ENCODE results near the gene SLC6A20. TPM values are rescaled to one million over a fixed set of nuclear protein-coding genes. Genes with fewer than 3 reads are reported as not detected.
"Not testable (repeated sequence)": the region's sequence is repeated elsewhere in the genome, so short reads cannot be mapped to it uniquely, and the experiment has no call there.

SLC6A20 gene
- total RNA-seq, 1 donor from 2014 or later = not detected

- no peak overlapping the region for H3K27ac Mint-ChIP-seq
- TF ChIP-seq EZH2 (IDR thresholded peaks at IDR 0.05) (no peak), CTCF (IDR thresholded peaks at IDR 0.05) (no peak), EZH2phosphoT487 (IDR thresholded peaks at IDR 0.05) (no peak)
Observed at GRCh38 chr3:45749880-45750279, 46.5 kb downstream of the SLC6A20 start.

DNA sequence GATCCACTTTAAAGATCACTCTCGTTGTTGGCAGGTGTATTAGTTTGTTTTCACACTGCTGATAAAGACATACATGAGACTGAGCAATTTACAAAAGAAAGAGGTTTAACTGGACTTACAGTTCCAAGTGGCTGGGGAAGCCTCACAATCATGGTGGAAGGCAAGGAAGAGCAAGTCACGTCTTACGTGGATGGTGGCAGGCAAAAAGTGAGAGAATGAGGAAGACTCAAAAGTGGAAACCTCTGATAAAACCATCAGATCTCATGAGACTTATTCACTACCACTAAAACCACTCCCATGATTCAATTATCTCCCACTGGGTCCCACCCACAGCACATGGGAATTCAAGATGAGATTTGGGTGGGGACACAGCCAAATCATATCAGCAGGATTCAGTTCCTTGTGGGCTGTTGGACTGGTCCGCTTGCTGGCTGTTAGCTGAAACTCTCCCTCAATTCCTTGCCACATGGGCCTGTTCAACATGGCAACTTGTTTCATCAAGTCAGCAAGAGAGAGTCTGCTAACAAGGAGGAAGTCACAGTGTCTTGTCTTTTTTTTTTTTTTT is 47.2 kb downstream of the SLC6A20 start:
- H4K20me1 ChIP-seq (ENCODE audit: low read depth); H3K27ac ChIP-seq; H2AFZ ChIP-seq (replicated peaks); H3K9ac ChIP-seq; DNase-seq (ENCODE audit: low spot score); H3K27ac Mint-ChIP-seq; H3K4me2 ChIP-seq; H3K4me1 ChIP-seq; H3K9me3 ChIP-seq (ENCODE audit: low read depth); H3K36me3 ChIP-seq; H3K79me2 ChIP-seq (ENCODE audit: low read depth); H3K4me3 ChIP-seq; H3K36me3 Mint-ChIP-seq; H3K9me3 Mint-ChIP-seq; H3K27me3 Mint-ChIP-seq (ENCODE audit: insufficient read depth, low read depth); H3K4me3 Mint-ChIP-seq; H3K4me1 Mint-ChIP-seq; H3F3A ChIP-seq (ENCODE audit: low read depth); H3K27me3 ChIP-seq: not testable (repeated sequence)

More at GRCh38 chr3:45749880-45750279, 46.5 kb downstream of the SLC6A20 start:
- no peaks in the 10 kb centered on the region for H3F3A ChIP-seq (ENCODE audit: low read depth)
- H3K36me3 Mint-ChIP-seq = peaks cover 7% of the 10 kb centered on the region
- H3K4me3 Mint-ChIP-seq = no peak overlapping the region
- no peaks in the 10 kb centered on the region for H3K27me3 Mint-ChIP-seq (ENCODE audit: insufficient read depth, low read depth)
- no peaks in the 10 kb centered on the region for H3K9me3 Mint-ChIP-seq
- no peak overlapping the region for H2AFZ ChIP-seq (replicated peaks)
- no peaks in the 10 kb centered on the region for H3K36me3 ChIP-seq
- H3K9me3 ChIP-seq (ENCODE audit: low read depth) = no peaks in the 10 kb centered on the region
- H4K20me1 ChIP-seq (ENCODE audit: low read depth) = no peaks in the 10 kb centered on the region
- no peak overlapping the region for H3K9ac ChIP-seq
- H3K27ac ChIP-seq = no peak overlapping the region
- H3K79me2 ChIP-seq (ENCODE audit: low read depth) = no peaks in the 10 kb centered on the region
- no peaks in the 10 kb centered on the region for H3K4me1 ChIP-seq
- no peak for DNase-seq (ENCODE audit: low spot score)
- H3K4me2 ChIP-seq = no peak overlapping the region
- no peaks in the 10 kb centered on the region for H3K27me3 ChIP-seq
- no peak overlapping the region for H3K4me3 ChIP-seq
- no peaks in the 10 kb centered on the region for H3K4me1 Mint-ChIP-seq

- H4K20me1 ChIP-seq (ENCODE audit: low read depth) = no peaks in the 10 kb centered on the region
- H2AFZ ChIP-seq (replicated peaks) = no peak overlapping the region
- H3K36me3 ChIP-seq = peaks cover 6% of the 10 kb centered on the region
- DNase-seq (ENCODE audit: low spot score) = no peak
- H3K27ac Mint-ChIP-seq = no peak overlapping the region
- H3K4me2 ChIP-seq = no peak overlapping the region
- H3K9me3 Mint-ChIP-seq = no peaks in the 10 kb centered on the region
- H3F3A ChIP-seq (ENCODE audit: low read depth) = no peaks in the 10 kb centered on the region
- H3K79me2 ChIP-seq (ENCODE audit: low read depth) = no peaks in the 10 kb centered on the region
- no peaks in the 10 kb centered on the region for H3K27me3 Mint-ChIP-seq (ENCODE audit: insufficient read depth, low read depth)
- peaks cover 7% of the 10 kb centered on the region for H3K36me3 Mint-ChIP-seq
- H3K27me3 ChIP-seq = no peaks in the 10 kb centered on the region
- H3K27ac ChIP-seq = no peak overlapping the region
- no peaks in the 10 kb centered on the region for H3K9me3 ChIP-seq (ENCODE audit: low read depth)
- H3K9ac ChIP-seq = no peak overlapping the region
- no peak overlapping the region for H3K4me3 Mint-ChIP-seq
- H3K4me3 ChIP-seq = no peak overlapping the region
- no peaks in the 10 kb centered on the region for H3K4me1 ChIP-seq
- H3K4me1 Mint-ChIP-seq = no peaks in the 10 kb centered on the region
- no peak for TF ChIP-seq EZH2phosphoT487 (IDR thresholded peaks at IDR 0.05)
- TF ChIP-seq EZH2 (IDR thresholded peaks at IDR 0.05) = no peak
- TF ChIP-seq CTCF (IDR thresholded peaks at IDR 0.05) = no peak
Observed at GRCh38 chr3:45748068-45748467, 48.3 kb downstream of the SLC6A20 start.

DNA sequence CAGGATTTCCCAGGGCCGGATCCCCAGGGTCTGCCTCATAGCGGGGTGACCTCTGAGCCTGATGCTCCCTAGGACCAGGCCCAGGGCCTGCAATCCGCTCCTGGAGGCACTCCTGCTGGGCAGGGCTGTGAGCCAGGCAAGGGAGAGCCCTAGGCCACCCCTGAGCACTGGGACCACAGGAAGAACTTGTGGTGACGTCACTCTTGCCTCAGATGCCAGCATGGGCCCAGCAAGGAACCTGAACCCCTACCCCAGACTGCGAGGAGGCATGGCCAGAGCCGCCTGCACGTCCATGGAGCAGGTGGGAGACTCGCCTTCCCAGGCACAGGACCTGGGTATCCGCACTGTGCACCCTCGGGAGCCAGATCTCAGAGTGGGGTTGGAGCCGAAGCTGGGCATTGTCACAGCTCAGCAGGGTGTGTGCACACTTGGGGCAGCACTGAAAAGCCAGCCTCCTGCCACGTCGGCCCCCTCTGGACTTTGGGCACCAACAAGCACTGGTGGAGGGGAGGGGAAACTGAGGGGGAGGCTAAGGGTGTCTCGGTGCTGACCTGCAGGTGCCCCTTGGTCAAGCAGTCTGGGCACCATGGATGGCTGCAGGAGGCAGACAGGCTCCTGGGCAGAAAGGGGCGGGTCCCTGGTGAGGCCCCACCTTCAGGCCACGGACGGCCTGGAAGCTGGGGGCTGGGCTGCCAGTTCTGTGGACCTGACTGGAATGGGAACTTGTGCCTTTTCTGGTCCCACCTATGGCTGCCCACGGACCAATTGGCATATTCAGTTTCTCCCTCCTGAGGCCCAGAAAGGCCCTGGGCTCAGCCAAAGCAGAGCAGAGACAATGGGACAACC is 49.3 kb downstream of the SLC6A20 start:
- Mint-ChIP-seq H3K9me3 (no peaks in the 10 kb centered on the region), H3K36me3 (peaks cover 10% of the 10 kb centered on the region), H3K27me3 (ENCODE audit: insufficient read depth, low read depth) (no peaks in the 10 kb centered on the region), H3K4me1 (no peaks in the 10 kb centered on the region), H3K27ac (no peak overlapping the region), H3K4me3 (no peak overlapping the region)
- Histone ChIP-seq H3K79me2 (ENCODE audit: low read depth) (no peaks in the 10 kb centered on the region), H3K4me3 (no peak overlapping the region), H3K27me3 (no peaks in the 10 kb centered on the region), H3K4me1 (no peaks in the 10 kb centered on the region), H4K20me1 (ENCODE audit: low read depth) (no peaks in the 10 kb centered on the region), H3K9ac (no peak overlapping the region), H3K9me3 (ENCODE audit: low read depth) (no peaks in the 10 kb centered on the region), H3K27ac (no peak overlapping the region), H3F3A (ENCODE audit: low read depth) (no peaks in the 10 kb centered on the region), H3K4me2 (no peak overlapping the region), H3K36me3 (peaks cover 9% of the 10 kb centered on the region), H2AFZ (replicated peaks) (no peak overlapping the region)
- no peak for DNase-seq (ENCODE audit: low spot score)
- TF ChIP-seq EZH2phosphoT487 (IDR thresholded peaks at IDR 0.05) (no peak), CTCF (IDR thresholded peaks at IDR 0.05) (no peak), EZH2 (IDR thresholded peaks at IDR 0.05) (no peak)

All from neural progenitor cell (in vitro differentiated cells).